Fibroblast of villous mesenchyme (primary cell): ENCODE results near the gene CEP120. TPM values are rescaled to one million over a fixed set of nuclear protein-coding genes. Genes with fewer than 3 reads are reported as not detected.
A peak's percentile ranks its signal among the peaks of the same experiment; 100 is the strongest.

Experiments used
- DNase-seq: peaks from one replicate; pipeline ENCODE4 v3.0.0-alpha.2; 2010; ENCODE audit warnings: low read depth
- H3K4me3 ChIP-seq: 2 replicates; pipeline ENCODE4 v1.5.1; 2011; ENCODE audit warnings: low read depth, mild to moderate bottlenecking, low read length
- total RNA-seq: library from RNA; depleted of rRNA; stranded (reverse); fragments of >200 nt; gene quantifications from 2 replicates; pipeline ENCODE4 v1.2.3, GENCODE V29; 2012
- TF ChIP-seq, protein P1 (sequence below): IDR thresholded peaks from 2 replicates; pipeline ENCODE4 v1.5.1; 2012; ENCODE audit warnings: low read depth, mild to moderate bottlenecking, low read length; ENCODE audit not compliant: insufficient read depth

Gene CEP120
- total RNA-seq, 1 donor: 24.2 TPM

DNA sequence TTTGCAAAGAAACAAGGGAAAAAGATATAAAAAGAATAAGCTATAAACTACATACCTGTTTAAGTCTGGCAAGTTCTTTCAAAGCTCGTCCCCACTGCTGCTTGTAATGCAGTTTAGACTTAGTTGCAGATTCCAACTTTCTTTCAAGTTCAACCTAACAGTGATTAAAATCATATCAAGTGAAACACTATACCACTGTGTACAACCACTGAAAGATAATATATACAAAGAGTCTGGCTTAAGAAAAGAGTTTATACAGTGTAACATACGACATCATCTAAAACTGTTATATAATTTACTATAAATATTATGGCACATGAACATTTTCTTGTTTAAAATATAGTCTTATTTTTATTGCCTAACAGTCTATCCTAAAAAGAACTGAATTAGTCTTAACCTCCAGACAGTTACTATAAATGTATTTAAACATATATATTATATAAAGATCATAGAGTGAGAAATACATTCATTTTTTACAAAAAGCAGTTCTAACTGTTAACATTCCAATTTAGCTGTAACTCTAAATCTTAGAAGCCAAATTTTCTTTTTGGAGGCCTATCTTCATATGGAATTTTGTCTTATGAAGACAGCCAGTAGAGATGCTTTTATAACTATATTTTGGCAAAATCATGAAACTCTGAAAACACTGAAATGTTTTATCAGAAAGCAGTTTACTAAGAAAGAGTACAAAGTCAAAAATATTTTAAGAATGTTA is 58.6 kb downstream of the CEP120 start:
- peak; percentile 23 for DNase-seq
- TF ChIP-seq, protein P1, sequence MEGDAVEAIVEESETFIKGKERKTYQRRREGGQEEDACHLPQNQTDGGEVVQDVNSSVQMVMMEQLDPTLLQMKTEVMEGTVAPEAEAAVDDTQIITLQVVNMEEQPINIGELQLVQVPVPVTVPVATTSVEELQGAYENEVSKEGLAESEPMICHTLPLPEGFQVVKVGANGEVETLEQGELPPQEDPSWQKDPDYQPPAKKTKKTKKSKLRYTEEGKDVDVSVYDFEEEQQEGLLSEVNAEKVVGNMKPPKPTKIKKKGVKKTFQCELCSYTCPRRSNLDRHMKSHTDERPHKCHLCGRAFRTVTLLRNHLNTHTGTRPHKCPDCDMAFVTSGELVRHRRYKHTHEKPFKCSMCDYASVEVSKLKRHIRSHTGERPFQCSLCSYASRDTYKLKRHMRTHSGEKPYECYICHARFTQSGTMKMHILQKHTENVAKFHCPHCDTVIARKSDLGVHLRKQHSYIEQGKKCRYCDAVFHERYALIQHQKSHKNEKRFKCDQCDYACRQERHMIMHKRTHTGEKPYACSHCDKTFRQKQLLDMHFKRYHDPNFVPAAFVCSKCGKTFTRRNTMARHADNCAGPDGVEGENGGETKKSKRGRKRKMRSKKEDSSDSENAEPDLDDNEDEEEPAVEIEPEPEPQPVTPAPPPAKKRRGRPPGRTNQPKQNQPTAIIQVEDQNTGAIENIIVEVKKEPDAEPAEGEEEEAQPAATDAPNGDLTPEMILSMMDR: no peak
- H3K4me3 ChIP-seq: no peak overlapping the region

DNA sequence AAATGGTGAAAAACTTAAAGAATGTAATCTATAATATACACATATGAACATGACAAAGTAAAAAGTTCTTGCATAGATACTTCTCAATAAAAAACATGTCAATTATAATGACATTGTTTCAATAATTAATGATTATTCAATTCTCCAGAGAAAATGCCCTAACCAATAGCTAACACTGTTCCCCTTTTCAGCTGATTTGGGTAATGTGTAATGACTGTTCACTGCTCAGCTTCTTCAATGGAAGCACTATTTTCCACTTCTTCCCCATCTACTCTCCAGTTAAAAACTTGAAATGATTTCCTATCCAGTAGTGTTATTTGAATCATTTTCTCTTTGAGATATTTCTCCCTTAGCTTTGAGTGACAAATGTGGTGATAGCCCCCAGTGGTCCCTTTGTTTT is 62.3 kb downstream of the CEP120 start:
- no peak for DNase-seq
- H3K4me3 ChIP-seq: no peak overlapping the region
- TF ChIP-seq, protein P1: no peak

DNA sequence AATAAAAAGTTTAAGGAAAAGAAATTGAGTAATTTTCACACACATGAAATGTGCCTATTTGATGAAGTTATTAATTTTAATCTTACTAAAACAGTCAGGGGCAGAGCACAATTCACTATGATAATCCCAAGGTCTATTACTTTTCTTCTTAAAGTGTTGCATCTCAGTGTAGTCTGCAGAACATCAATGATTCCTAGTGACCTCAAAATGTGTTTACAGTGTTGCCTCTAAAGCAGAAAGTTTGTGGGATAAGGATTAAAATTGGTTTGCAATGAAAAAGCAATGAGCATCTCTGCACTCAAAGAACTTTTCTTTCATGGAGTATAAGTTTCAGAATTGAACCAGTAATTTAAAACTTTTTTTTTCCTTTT is 63.0 kb downstream of the CEP120 start:
- TF ChIP-seq, protein P1: no peak
- DNase-seq: peak; percentile 32
- no peak overlapping the region for H3K4me3 ChIP-seq

DNA sequence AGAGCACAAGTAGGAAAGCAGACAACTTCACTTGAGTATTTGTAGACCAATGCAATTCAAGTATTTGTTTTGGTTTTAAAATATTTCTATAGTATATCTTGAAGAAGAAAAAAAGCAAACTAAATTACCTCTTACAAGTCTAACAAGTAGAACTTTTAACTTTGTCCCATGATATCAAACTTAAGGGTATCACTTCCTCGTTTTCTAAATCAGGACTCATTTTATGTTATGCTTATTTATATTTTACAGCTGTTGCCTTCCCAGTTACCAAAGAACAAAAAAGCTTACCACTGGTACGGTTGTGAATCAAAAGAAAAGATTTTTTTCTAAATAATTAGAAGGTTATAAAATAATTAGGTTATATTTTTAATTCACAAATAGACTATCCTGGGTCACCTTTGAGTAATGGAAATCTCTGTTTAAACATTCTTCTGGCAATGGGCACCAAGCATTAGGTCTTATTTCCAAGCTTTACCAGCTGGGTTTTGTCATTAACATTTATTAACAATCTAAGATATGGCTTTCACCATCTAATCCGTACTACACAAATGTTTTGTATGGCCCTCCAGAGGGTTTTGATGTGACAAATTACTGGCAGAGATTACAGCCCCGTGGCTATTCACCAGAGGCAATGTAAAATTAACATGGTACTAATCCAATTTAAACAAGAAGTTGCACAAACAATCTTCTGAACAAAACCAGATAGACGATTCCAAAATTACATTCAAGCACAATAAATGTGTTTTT is 63.6 kb downstream of the CEP120 start:
- TF ChIP-seq, protein P1: no peak
- H3K4me3 ChIP-seq: no peak overlapping the region
- DNase-seq: peak; percentile 56

DNA sequence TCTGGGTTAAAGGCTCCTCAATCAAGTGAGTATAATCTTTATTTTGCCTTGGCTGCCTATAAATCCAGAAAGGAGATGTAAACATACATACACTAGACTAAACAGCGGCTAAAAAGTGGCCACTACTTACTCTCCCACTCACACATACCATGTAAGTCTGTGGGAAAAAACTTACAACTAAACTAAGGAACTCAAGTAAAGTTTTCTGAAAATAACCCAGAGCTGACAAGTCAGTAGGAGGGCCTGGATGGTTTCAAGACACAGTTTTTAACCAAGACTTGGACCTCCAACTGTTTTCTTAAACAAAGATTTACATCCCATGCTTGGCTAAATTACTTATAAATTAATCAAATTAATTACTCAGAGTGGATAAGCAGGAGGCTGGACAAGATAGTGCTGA is 64.5 kb downstream of the CEP120 start:
- DNase-seq: peak; percentile 93
- TF ChIP-seq, protein P1: no peak
- H3K4me3 ChIP-seq: no peak overlapping the region

DNA sequence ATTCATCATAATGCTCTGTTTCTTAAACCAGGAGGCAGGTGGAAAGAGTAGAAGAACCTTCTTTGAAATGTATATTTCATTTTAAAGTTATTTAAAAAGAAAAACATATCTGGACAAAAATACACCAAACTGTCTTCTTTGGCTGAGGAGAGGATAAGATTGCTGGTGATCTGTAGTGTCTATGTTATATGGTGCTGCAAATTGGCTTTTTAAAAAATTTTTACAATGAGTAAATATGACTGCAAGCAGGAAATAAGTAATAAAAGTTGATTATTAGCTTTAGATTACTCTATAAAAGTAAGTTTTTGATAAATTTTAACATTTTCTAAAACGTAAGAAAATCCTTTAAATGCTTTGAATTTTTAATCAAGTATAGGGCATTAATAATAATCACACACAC is 64.9 kb downstream of the CEP120 start:
- DNase-seq: no peak
- TF ChIP-seq, protein P1: no peak
- H3K4me3 ChIP-seq: no peak overlapping the region

DNA sequence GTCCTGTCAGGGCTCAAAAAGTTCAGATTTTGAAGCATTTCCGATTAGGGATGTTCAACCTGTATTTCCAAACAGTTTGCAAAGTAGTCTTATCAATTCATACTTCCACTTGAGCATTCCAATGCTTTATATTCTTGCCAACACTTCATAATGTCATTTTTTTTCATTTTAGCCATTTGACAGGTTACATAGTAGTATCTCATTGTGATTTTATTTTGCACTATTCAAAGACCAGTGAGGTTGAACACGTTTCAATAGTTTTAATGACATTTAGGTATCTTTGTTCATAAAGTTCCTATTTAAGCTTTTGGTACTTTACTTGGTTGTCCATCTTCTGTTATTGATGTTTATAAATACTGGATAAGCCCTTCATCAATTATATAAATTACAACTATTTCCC is 71.4 kb downstream of the CEP120 start:
- no peak for DNase-seq
- TF ChIP-seq, protein P1: no peak
- no peak overlapping the region for H3K4me3 ChIP-seq
